Smooth muscle cell (in vitro differentiated cells): ENCODE measurements around the gene CRHR1. TPM values are rescaled to one million over a fixed set of nuclear protein-coding genes. Genes with fewer than 3 reads are reported as not detected.

ENCODE experiments used
- DNase-seq: peaks from one replicate; lab custom pipeline; 2025; ENCODE audit not compliant: unreplicated experiment; lab: John Stamatoyannopoulos, UW
- H2AFZ ChIP-seq: fragments of 200-600 bp; sonication (generic); 2 replicates; pipeline ENCODE4 v1.6.0; 2016; ENCODE audit warnings: antibody characterized with exemption, low read depth, mild to moderate bottlenecking
- H3F3A ChIP-seq: fragments of 200-600 bp; sonication (generic); 2 replicates; pipeline ENCODE4 v1.6.0; 2017; ENCODE audit warnings: antibody characterized with exemption, low read depth
- H3K27ac ChIP-seq: fragments of 200-600 bp; sonication (generic); 2 replicates; pipeline ENCODE4 v1.5.1; 2016; ENCODE audit warnings: low read depth, mild to moderate bottlenecking
- H3K27me3 ChIP-seq: fragments of 200-600 bp; sonication (generic); 2 replicates; pipeline ENCODE4 v1.6.1; 2016; ENCODE audit warnings: low read depth, mild to moderate bottlenecking
- H3K36me3 ChIP-seq: fragments of 200-600 bp; sonication (generic); 2 replicates; pipeline ENCODE4 v1.5.1; 2016; ENCODE audit warnings: low read depth
- H3K4me1 ChIP-seq: fragments of 200-600 bp; sonication (generic); 2 replicates; pipeline ENCODE4 v1.5.1; 2016; ENCODE audit warnings: low read depth
- H3K4me2 ChIP-seq: fragments of 200-600 bp; sonication (generic); 2 replicates; pipeline ENCODE4 v1.6.0; 2016; ENCODE audit warnings: mild to moderate bottlenecking
- H3K4me3 ChIP-seq: fragments of 200-600 bp; sonication (generic); 2 replicates; pipeline ENCODE4 v1.5.1; 2016; ENCODE audit warnings: mild to moderate bottlenecking
- H3K79me2 ChIP-seq: fragments of 200-600 bp; sonication (generic); 2 replicates; pipeline ENCODE4 v1.6.0; 2016; ENCODE audit warnings: low read depth, mild to moderate bottlenecking
- H3K9ac ChIP-seq: fragments of 200-600 bp; sonication (generic); 2 replicates; pipeline ENCODE4 v1.6.0; 2016; ENCODE audit warnings: low read depth
- H3K9me3 ChIP-seq: fragments of 200-600 bp; sonication (generic); replicated peaks from 2 replicates; pipeline ENCODE4 v1.5.1; 2016; ENCODE audit warnings: low read depth
- H4K20me1 ChIP-seq: fragments of 200-600 bp; sonication (generic); 2 replicates; pipeline ENCODE4 v1.6.0; 2016; ENCODE audit warnings: low read depth
- WGBS: methylation state at CpG from one replicate; pipeline ENCODE4 v1.1.7; 2016; ENCODE audit warnings: low lambda C conversion rate; 5-methylcytosine and 5-hydroxymethylcytosine counted together
- polyA plus RNA-seq: library from polyadenylated mRNA; unstranded; fragments of >200 nt; fragmentation: Nextera tagmentation; extraction: Ambion mirVana; gene quantifications from 2 replicates; pipeline ENCODE4 v1.2.1, GENCODE V29; 2016
- total RNA-seq: library from RNA; depleted of rRNA; stranded (reverse); fragments of >200 nt; gene quantifications from 2 replicates; pipeline ENCODE4 v1.2.3, GENCODE V29; 2014
- TF ChIP-seq, protein P1 (sequence below): fragments of 200-600 bp; sonication (generic); IDR thresholded peaks from 2 replicates; pipeline ENCODE4 v1.5.1; 2017; ENCODE audit warnings: borderline replicate concordance, mild to moderate bottlenecking, antibody characterized with exemption; ENCODE audit not compliant: insufficient read depth, poor library complexity, severe bottlenecking

The CRHR1 gene
- total and polyA plus RNA-seq, 2 experiments from 2014 or later = 0.09 TPM; not detected in 1

DNA sequence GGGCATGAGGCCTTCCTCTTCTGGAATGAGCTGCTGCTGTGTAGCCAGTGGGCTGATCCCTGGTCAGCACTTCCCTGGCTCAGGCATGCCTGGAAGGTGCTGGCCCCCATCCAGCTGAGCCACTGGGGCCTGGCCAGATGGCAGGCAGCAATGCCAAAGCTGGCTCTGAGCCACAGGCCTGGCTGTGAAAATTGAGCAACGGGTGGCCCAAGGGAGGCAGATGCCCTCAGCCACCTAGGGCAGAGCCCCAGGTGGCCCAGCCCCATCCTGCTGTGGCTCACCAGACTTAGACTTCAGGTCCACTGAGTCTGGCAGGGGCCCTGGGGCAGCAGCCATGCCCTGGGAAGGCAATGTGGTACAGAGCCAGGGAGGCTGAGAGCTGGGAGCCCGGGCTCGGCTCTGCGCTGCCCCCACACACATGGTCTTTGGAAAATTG, 8.5 kb upstream of the CRHR1 start:
- H3K4me2 ChIP-seq = no peak overlapping the region
- no peaks in the 10 kb centered on the region for H3K9me3 ChIP-seq
- H3K9ac ChIP-seq = no peak overlapping the region
- H3K4me1 ChIP-seq = peaks cover 3% of the 10 kb centered on the region
- no peak overlapping the region for H3K27ac ChIP-seq
- H3K4me3 ChIP-seq = no peak overlapping the region
- no peaks in the 10 kb centered on the region for H3K79me2 ChIP-seq
- TF ChIP-seq, protein P1, sequence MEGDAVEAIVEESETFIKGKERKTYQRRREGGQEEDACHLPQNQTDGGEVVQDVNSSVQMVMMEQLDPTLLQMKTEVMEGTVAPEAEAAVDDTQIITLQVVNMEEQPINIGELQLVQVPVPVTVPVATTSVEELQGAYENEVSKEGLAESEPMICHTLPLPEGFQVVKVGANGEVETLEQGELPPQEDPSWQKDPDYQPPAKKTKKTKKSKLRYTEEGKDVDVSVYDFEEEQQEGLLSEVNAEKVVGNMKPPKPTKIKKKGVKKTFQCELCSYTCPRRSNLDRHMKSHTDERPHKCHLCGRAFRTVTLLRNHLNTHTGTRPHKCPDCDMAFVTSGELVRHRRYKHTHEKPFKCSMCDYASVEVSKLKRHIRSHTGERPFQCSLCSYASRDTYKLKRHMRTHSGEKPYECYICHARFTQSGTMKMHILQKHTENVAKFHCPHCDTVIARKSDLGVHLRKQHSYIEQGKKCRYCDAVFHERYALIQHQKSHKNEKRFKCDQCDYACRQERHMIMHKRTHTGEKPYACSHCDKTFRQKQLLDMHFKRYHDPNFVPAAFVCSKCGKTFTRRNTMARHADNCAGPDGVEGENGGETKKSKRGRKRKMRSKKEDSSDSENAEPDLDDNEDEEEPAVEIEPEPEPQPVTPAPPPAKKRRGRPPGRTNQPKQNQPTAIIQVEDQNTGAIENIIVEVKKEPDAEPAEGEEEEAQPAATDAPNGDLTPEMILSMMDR = no peak
- no peaks in the 10 kb centered on the region for H4K20me1 ChIP-seq
- DNase-seq = no peak
- no peaks in the 10 kb centered on the region for H3F3A ChIP-seq
- no peaks in the 10 kb centered on the region for H3K36me3 ChIP-seq
- H3K27me3 ChIP-seq = peaks cover 52% of the 10 kb centered on the region
- WGBS = 88% methylated on average over 4 of the region's 4 CpGs
- H2AFZ ChIP-seq = no peak overlapping the region

DNA sequence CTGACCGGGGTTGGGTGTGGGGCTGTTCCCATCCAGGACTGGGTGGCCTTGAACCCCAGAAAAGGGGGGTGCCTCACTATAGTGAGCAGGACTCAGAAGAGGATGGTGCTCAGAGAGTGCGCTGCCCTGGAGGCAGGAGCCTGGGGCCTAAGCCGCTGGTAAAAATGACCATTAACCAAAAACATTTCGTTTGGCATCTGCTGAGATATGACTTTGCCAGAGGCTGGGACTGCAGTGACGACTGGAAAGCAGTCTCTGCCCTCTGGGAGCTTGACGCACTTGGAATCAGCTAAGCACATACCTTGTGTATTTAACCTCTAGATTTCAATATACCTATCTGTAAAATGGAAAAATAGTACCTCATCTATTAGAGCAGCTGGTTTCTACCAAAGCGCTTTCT, 7.2 kb upstream of the CRHR1 start:
- Histone ChIP-seq H3K36me3 (no peaks in the 10 kb centered on the region), H3K79me2 (no peaks in the 10 kb centered on the region), H3K4me2 (no peak overlapping the region), H3K4me3 (no peak overlapping the region), H3K9me3 (no peaks in the 10 kb centered on the region), H3K9ac (no peak overlapping the region), H3F3A (no peaks in the 10 kb centered on the region), H3K27me3 (peaks cover 65% of the 10 kb centered on the region), H3K27ac (no peak overlapping the region), H2AFZ (no peak overlapping the region), H3K4me1 (no peaks in the 10 kb centered on the region), H4K20me1 (no peaks in the 10 kb centered on the region)
- TF ChIP-seq, protein P1 = no peak
- 57% methylated on average over 7 of the region's 7 CpGs for WGBS
- DNase-seq = no peak

GRCh38 chr17:45777388-45777787, 6.7 kb upstream of the CRHR1 start:
- Histone ChIP-seq H3K9ac (no peak overlapping the region), H2AFZ (no peak overlapping the region), H3K4me2 (no peak overlapping the region), H3K79me2 (no peaks in the 10 kb centered on the region), H3K4me3 (no peak overlapping the region), H3F3A (no peaks in the 10 kb centered on the region), H3K27me3 (peaks cover 70% of the 10 kb centered on the region), H4K20me1 (no peaks in the 10 kb centered on the region), H3K4me1 (no peaks in the 10 kb centered on the region), H3K27ac (no peak overlapping the region), H3K9me3 (no peaks in the 10 kb centered on the region), H3K36me3 (no peaks in the 10 kb centered on the region)
- TF ChIP-seq, protein P1 = no peak
- 66% methylated on average over 3 of the region's 3 CpGs for WGBS
- no peak for DNase-seq

- Histone ChIP-seq H3K4me1 (peaks cover 12% of the 10 kb centered on the region), H3K27me3 (peaks cover 84% of the 10 kb centered on the region), H2AFZ (no peak overlapping the region), H3K27ac (no peak overlapping the region), H3F3A (no peaks in the 10 kb centered on the region), H4K20me1 (no peaks in the 10 kb centered on the region), H3K4me2 (no peak overlapping the region), H3K9me3 (no peaks in the 10 kb centered on the region), H3K36me3 (no peaks in the 10 kb centered on the region), H3K4me3 (no peak overlapping the region), H3K79me2 (no peaks in the 10 kb centered on the region), H3K9ac (no peak overlapping the region)
- DNase-seq = no peak
- WGBS = 83% methylated on average over 5 of the region's 5 CpGs
- TF ChIP-seq, protein P1 = no peak
Measured at GRCh38 chr17:45780921-45781320, 3.2 kb upstream of the CRHR1 start.
